ENCODE data around the gene DYNLT3. TPM values are rescaled to one million over a fixed set of nuclear protein-coding genes. Genes with fewer than 3 reads are reported as not detected.

Gene DYNLT3
- total RNA-seq, 1 experiment from 2014 or later: 5.7 TPM

DNA sequence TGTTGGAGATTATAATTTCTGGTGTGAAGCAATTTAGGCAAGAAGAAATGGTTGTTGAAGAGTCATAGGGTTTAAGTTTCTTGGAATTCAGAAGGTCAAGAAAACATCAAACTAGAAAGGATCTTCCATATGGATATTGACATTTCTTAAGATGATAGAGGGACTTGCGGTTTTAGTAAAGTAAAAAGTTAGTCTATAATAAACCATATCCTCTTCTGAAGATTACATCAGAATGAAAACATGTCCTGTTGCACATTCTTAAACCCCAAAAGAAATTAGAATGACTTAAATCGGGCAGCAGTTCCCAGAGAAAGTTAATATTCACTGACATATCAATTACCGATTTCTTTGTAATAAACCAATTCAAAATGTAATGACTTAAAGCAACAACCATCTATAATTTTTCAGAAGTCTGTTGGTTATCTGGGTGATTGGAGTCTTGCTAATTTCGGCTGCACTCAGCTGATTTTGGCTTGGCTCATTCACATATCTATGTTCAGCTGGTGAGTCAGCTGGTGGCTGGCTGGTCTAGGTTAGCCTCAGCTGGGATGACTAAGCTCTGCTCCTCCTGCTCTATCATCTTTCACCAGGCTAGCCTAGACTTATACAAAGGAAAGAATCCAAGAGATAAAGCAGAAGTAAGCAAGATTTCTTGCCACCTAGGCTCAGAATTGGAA lies 24.4 kb upstream of the DYNLT3 start:
- H4K8ac ChIP-seq (replicated peaks; ENCODE audit: insufficient read length, low read depth, low read length): no peak overlapping the region
- no peak overlapping the region for H4K91ac ChIP-seq (ENCODE audit: insufficient read length, low read depth, low read length)
- no peaks in the 10 kb centered on the region for H3K23me2 ChIP-seq (ENCODE audit: insufficient read length, low read depth, low read length, poor library complexity, severe bottlenecking)
- Mint-ChIP-seq H3K4me1 (no peaks in the 10 kb centered on the region), H3K9me3 (peaks cover 74 to 75% of the 10 kb centered on the region in 2 experiments), H3K36me3 (ENCODE audit: insufficient read depth in 1 of 3, low read depth in 3 of 3) (peaks cover 0 to 5% (median 3%) of the 10 kb centered on the region in 3 experiments; a peak in 4 of 7 replicates), H3K27ac (no peak overlapping the region), H3K27me3 (ENCODE audit: low read depth) (peaks cover 2% of the 10 kb centered on the region), H3K4me3 (no peak overlapping the region)
- H2BK12ac ChIP-seq (ENCODE audit: insufficient read length, low read depth, low read length): no peak overlapping the region
- no peaks in the 10 kb centered on the region for H4K20me1 ChIP-seq (ENCODE audit: control insufficient read depth, insufficient read depth, insufficient read length)
- H2AK5ac ChIP-seq (ENCODE audit: insufficient read length, low read length): no peak overlapping the region
- no peak overlapping the region for H3T11ph ChIP-seq (ENCODE audit: low read length)
- no CpG with 5 or more reads among the region's 4 CpGs for WGBS (ENCODE audit: extremely low coverage, insufficient read length, low lambda C conversion rate)
- no peak overlapping the region for H2BK20ac ChIP-seq (ENCODE audit: low read depth, low read length, poor library complexity, severe bottlenecking)
- no peak overlapping the region for H3K18ac ChIP-seq (ENCODE audit: insufficient read length, low read depth, low read length)
- no peaks in the 10 kb centered on the region for H3K79me2 ChIP-seq (ENCODE audit: insufficient read depth, low read length)
- no peak overlapping the region for H2AFZ ChIP-seq (ENCODE audit: low read length)
- H3K27ac ChIP-seq (ENCODE audit: insufficient read length, low read depth, low read length): no peak overlapping the region
- H2BK120ac ChIP-seq (ENCODE audit: low read depth, low read length, poor library complexity, severe bottlenecking): no peak overlapping the region
- no peaks in the 10 kb centered on the region for H3K9me3 ChIP-seq (ENCODE audit: control insufficient read depth, low read depth, low read length)
- no peak overlapping the region for H3K4me2 ChIP-seq (ENCODE audit: insufficient read depth, insufficient read length, low read length)
- no peak overlapping the region for H3K4ac ChIP-seq (ENCODE audit: low read depth, low read length)
- DNase-seq: no peak
- no peak overlapping the region for H4K5ac ChIP-seq (ENCODE audit: insufficient read length, low read depth, low read length)
- no peak overlapping the region for H3K23ac ChIP-seq (ENCODE audit: insufficient read length, low read depth, low read length)
- no peak overlapping the region for H2BK15ac ChIP-seq (ENCODE audit: low read depth, low read length)
- no peak overlapping the region for H3K14ac ChIP-seq (ENCODE audit: insufficient read depth, low read length)
- no peak overlapping the region for H2BK5ac ChIP-seq (ENCODE audit: insufficient read length, low read length)
- H3K4me1 ChIP-seq (ENCODE audit: insufficient read depth, low read length): no peaks in the 10 kb centered on the region
- H3K27me3 ChIP-seq (ENCODE audit: insufficient read depth, low read length): no peaks in the 10 kb centered on the region
- TF ChIP-seq, protein P1, sequence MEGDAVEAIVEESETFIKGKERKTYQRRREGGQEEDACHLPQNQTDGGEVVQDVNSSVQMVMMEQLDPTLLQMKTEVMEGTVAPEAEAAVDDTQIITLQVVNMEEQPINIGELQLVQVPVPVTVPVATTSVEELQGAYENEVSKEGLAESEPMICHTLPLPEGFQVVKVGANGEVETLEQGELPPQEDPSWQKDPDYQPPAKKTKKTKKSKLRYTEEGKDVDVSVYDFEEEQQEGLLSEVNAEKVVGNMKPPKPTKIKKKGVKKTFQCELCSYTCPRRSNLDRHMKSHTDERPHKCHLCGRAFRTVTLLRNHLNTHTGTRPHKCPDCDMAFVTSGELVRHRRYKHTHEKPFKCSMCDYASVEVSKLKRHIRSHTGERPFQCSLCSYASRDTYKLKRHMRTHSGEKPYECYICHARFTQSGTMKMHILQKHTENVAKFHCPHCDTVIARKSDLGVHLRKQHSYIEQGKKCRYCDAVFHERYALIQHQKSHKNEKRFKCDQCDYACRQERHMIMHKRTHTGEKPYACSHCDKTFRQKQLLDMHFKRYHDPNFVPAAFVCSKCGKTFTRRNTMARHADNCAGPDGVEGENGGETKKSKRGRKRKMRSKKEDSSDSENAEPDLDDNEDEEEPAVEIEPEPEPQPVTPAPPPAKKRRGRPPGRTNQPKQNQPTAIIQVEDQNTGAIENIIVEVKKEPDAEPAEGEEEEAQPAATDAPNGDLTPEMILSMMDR (conservative IDR thresholded peaks at IDR 0.05): no peak
- no peak overlapping the region for H3K9ac ChIP-seq (ENCODE audit: extremely low read depth, insufficient read length, low read length)
- H3K56ac ChIP-seq (ENCODE audit: insufficient read length, low read depth, low read length): no peak overlapping the region
- H3K79me1 ChIP-seq (ENCODE audit: insufficient read depth, low read depth, low read length, poor library complexity, severe bottlenecking): no peaks in the 10 kb centered on the region
